ENCODE data around the gene ZNF771.

ZNF771 gene

GRCh38 chr16:30398661-30399434 lies 8.6 kb upstream of the ZNF771 start:
- no peak for DNase-seq (ENCODE audit: low spot score)

DNA sequence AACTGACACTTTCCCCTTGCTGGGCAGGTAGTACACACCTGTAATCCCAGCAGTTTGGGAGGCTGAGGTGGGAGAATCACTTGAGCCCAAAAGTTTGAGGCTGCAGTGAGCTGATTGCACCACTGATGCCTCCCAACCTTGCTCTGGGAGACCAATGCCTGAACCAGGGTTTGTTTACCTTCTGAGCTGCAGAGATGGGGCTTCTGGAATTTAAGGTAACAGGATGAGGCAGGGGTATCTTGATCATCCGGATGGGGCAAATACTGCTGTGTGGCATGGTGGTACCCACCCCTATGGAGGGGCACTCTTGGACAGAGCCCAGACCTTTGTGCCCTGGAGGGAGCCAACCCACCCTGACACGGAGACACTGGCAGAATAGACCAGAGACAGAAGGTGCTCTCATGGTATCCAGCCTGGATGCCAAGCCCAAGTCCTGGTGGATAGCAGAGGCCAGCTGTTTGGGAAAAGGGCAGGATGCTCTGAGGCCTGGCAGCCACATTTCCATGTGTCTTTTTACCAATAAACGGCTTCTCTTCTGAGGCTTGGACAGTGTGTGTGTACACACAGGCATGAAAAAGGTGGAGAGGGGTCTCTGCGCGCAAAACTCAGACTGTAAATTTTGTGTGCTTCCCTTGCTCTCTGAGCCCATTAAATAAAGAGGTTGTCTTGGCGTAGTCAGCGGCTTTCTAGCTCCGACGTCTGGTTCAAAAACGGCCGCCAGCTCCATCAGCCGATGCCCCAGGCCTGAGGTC lies 7.8 kb upstream of the ZNF771 start:
- DNase-seq (ENCODE audit: low spot score), result no peak

GRCh38 chr16:30401768-30402425 lies 5.5 kb upstream of the ZNF771 start:
- no peak for DNase-seq (ENCODE audit: low spot score)

DNA sequence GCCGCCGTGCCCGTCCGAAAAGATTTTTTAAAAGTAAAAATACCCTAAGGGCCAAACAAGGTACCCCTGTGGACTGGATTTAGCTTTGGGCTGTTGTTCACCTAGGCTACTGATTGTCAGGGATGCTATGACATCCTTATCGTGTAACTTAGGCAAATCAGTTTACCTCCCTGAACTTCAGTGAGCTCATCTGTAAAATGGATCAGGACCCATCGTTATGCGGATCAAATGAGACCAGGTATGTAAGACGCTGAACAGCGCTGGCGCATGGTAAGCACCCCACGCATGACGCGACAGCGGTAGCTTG lies 658 bp upstream of the ZNF771 start:
- no peak for DNase-seq (ENCODE audit: low spot score)

DNA sequence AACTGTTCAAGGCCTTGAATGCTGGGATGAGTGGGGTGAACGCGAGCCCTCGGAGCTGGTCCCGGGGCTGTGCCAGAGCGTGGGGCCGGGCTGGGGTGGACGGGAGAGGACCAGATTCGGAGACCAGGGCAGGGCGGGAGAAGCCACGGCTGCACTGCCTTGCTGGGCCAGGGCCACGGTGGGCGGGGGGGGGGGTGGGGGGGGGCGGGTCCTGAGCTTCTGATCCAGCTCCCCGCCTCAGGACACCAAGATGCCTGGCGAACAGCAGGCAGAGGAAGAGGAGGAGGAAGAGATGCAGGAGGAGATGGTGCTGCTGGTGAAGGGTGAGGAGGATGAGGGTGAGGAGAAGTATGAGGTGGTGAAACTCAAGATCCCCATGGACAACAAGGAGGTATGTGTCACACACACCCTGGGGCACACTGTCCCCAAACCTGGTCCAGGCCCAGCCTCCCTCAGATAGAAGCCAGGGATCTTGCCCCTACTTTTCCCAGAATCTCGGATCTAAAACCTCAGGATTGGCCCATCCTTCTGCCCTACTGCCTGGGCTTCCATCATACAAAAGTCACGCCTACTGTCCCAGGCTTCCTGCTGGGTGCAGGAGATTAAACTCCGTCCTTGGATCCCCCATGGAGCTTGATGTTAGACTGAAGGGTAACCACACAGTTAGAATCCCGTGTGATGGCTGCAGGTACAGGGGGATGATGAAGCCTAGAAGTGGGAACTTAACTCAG lies 563 bp downstream of the ZNF771 start:
- DNase-seq (ENCODE audit: low spot score), result no peak

GRCh38 chr16:30409125-30410060 lies 2.0 kb downstream of the ZNF771 start:
- peak; percentile 89 for DNase-seq (ENCODE audit: low spot score)

DNA sequence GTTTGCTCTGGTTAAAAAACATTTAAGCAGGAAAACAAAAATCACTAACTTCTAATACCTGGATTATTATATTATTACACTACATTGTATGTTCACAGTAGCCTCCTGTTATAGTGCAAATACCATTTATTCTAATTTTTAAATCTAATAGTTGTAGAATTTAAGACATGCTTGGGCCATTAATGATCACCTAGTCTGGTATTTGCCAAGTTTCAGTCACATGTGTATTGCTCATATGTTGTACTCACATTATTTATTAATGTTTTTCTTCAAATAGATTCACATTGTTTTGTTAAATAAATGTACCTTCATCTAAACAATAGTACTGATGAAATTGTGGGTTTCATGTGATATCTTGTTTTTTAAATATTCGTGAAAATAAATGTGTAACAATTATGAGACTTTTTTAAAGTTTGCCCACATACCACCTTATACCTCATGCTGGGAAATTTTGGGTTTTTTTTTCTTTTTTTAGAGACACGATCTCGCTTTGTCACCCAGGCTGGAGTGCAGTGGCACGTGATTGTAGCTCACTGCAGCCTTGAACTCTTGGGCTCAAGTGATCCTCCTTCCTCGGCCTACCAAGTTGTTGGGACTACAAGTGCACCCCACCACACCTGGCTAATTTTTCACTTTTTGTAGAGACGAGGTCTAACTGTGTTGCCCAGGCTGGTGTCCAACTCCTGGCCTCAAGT lies 5.9 kb downstream of the ZNF771 start:
- DNase-seq (ENCODE audit: low spot score), result no peak

DNA sequence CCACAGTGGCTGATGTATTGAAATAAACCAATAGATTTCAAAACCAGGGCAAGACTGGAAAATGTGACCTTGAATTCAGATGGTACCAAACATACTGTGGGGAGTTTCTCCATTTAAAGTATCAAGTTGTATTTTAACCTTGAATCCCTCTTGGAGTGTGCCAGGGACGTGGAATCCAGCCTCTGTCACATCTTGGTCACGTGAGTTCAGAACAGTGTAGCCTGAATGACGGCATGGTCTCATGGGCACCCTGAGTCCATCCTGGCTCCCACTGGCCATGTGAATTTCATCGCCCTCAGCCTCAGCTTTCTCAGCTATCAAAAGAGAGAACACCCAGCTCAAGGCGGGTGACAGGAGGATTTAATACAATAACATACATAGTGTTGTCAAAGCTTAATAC lies 6.8 kb downstream of the ZNF771 start:
- no peak for DNase-seq (ENCODE audit: low spot score)

DNA sequence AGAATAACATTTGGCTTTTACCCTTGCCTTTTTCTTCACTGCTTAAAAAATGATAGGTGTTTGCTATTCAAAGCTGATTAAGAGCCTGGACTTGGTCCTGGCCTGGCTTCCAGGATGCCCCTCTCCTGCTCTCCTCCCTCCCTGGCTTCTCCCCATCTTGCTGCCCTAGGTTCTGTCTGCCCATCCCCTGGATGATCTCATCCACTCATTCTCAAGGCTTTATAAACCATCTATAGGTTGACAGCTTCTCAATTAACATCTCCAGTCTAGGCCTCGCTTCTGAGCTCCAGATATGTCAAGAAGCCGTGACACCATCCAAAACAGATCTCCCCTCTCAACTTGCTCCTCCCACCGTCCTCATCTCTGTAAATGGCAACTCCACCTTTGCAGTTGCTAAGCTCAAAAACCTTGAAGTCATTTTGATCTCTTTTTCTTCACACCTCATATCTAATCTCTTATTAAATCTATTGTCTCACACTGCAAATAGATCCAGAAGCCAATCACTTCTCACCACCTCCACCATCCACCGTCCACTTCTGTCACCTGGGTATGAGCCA lies 8.7 kb downstream of the ZNF771 start:
- DNase-seq (ENCODE audit: low spot score), result no peak

GRCh38 chr16:30416624-30417528 lies 9.5 kb downstream of the ZNF771 start:
- no peak for DNase-seq (ENCODE audit: low spot score)

GRCh38 chr16:30417529-30418349 lies 10.3 kb downstream of the ZNF771 start:
- peak; percentile 69 for DNase-seq (ENCODE audit: low spot score)

GRCh38 chr16:30418350-30419181 lies 11.2 kb downstream of the ZNF771 start:
- DNase-seq (ENCODE audit: low spot score), result no peak

- DNase-seq (ENCODE audit: low spot score), result no peak
These were observed 13.6 kb downstream of the ZNF771 start for GRCh38 chr16:30421010-30421409.

DNA sequence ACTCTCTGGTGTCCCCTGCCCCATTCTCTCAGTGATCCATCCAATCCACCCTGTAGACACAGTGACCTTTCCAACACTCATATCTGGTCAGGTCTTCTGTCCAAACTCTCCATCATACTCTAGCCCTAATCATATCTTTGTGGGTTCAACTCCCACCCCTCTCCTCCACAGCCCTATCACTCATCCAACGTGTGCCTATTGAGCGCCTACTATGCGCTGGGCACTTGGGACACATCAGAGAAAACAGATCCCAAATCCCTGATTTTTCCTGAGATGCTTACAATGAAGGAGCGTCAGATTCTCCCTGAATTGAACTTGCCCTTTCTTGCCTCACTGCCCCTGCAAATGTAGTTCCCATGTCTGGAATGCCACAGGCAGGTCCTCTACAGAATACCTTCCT lies 20.6 kb downstream of the ZNF771 start:
- no peak for DNase-seq (ENCODE audit: low spot score)

DNA sequence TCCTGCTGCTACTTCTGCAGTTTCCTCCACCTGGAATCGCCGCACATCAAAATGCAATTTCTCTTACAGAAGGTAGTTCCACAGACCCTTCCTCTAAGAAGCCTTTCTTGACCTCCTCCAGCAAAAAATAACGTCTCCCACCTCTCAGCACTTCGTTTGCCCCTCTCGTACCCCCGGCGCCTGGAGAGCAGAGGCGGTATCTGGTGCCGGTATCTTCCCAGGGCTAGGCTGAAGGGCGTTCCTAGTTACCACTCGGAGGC lies 21.9 kb downstream of the ZNF771 start:
- DNase-seq (ENCODE audit: low spot score), result no peak

GRCh38 chr16:30429678-30430427 lies 22.4 kb downstream of the ZNF771 start, which contains the start of gene DCTPP1:
Gene DCTPP1, minus strand, starts transcription at chr16:30430030. Its CDS starts 50 bp downstream, at chr16:30429980.
- DNase-seq (ENCODE audit: low spot score), result peak; percentile 96

GRCh38 chr16:30430428-30430970 lies 23.1 kb downstream of the ZNF771 start:
- DNase-seq (ENCODE audit: low spot score), result no peak
